ENCODE data around the gene RAB5IF. TPM values are rescaled to one million over a fixed set of nuclear protein-coding genes. Genes with fewer than 3 reads are reported as not detected.

The RAB5IF gene
- total and polyA plus RNA-seq, 2 donors from 2014 or later, result 71.0 to 110 TPM

DNA sequence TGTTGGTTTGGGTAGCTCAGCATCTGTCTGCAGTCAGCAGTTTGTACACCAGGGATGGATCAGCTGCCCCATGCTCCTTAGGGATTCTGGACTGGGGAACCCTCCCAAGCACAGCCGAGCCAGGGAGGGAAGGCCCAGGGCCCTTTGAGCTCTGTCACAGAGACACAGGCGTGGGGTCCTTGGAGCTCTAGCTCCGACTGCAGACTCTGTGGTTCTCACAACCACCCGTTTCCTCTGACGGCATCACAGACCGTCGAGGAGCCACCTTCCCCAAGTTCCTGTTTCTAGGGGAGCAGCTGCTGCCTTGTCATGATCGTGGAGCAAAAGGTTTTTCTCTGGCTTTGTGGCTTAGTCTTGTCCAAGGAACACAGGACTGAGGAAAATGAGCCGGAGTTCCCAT, 40.4 kb downstream of the RAB5IF start, which contains the start of gene SLA2:
SLA2 (minus strand) TSS at position 199 of the 400 bp plus-strand sequence. CDS start 4,861 bp downstream, outside the sequence.
- Histone ChIP-seq H3K4me3 (ENCODE audit: low read length in 3 of 3) (no peak within 1 kb of the TSS), H3K27ac (ENCODE audit: low read depth in 2 of 2, low read length in 2 of 2) (no peak within 1 kb of the TSS), H3K36me3 (ENCODE audit: control insufficient read depth in 2 of 3, insufficient read depth in 3 of 3, low read length in 3 of 3) (no peaks in the 10 kb centered on the region), H3K9ac (ENCODE audit: low read length in 3 of 3) (no peak within 1 kb of the TSS), H3K9me3 (ENCODE audit: control insufficient read depth in 2 of 3, insufficient read depth in 1 of 3, low read length in 3 of 3) (no peaks in the 10 kb centered on the region), H3K4me1 (ENCODE audit: control insufficient read depth in 2 of 3, insufficient read depth in 2 of 3, low read depth in 1 of 3, low read length in 3 of 3) (no peaks in the 10 kb centered on the region), H3K27me3 (ENCODE audit: control insufficient read depth, insufficient read depth, low read length) (no peaks in the 10 kb centered on the region)
- FAIRE-seq (no peak), DNase-seq (peak in 1 of 5 donors; percentile 2)
- TF ChIP-seq, protein P1, sequence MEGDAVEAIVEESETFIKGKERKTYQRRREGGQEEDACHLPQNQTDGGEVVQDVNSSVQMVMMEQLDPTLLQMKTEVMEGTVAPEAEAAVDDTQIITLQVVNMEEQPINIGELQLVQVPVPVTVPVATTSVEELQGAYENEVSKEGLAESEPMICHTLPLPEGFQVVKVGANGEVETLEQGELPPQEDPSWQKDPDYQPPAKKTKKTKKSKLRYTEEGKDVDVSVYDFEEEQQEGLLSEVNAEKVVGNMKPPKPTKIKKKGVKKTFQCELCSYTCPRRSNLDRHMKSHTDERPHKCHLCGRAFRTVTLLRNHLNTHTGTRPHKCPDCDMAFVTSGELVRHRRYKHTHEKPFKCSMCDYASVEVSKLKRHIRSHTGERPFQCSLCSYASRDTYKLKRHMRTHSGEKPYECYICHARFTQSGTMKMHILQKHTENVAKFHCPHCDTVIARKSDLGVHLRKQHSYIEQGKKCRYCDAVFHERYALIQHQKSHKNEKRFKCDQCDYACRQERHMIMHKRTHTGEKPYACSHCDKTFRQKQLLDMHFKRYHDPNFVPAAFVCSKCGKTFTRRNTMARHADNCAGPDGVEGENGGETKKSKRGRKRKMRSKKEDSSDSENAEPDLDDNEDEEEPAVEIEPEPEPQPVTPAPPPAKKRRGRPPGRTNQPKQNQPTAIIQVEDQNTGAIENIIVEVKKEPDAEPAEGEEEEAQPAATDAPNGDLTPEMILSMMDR (IDR thresholded peaks at IDR 0.05; ENCODE audit: borderline replicate concordance, extremely low read depth, insufficient read depth), result no peak
- intact Hi-C loops (cut with DNase I), result no loop called here

DNA sequence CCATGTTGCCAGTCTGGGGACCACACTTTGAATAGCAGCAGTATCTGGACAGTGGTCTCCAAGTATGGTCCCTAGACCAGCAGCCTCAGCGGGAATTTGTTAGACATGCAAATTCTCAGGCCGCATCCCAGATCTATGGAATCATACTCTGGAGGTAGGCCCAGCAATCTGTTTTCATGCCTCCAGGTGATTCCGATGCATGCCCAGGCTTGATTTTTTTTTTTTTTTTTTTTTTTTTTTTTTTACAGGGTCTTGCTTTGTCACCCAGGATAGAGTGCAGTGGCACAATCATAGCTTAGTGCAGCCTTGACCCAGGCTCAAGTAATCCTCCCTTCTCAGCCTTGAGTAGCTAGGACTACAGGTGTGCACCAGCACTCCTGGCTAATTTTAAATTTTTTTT, 41.1 kb downstream of the RAB5IF start:
- H3K27ac ChIP-seq (ENCODE audit: low read depth in 2 of 2, low read length in 2 of 2), result no peak overlapping the region
- no peaks in the 10 kb centered on the region for H3K4me1 ChIP-seq (ENCODE audit: control insufficient read depth in 2 of 3, insufficient read depth in 2 of 3, low read depth in 1 of 3, low read length in 3 of 3)
- FAIRE-seq (no peak), DNase-seq (no peak)
- H3K36me3 ChIP-seq (ENCODE audit: control insufficient read depth in 2 of 3, insufficient read depth in 3 of 3, low read length in 3 of 3), result no peaks in the 10 kb centered on the region
- intact Hi-C loops (cut with DNase I), result no loop called here
- no peak overlapping the region for H3K9ac ChIP-seq (ENCODE audit: low read length in 3 of 3)
- no peaks in the 10 kb centered on the region for H3K9me3 ChIP-seq (ENCODE audit: control insufficient read depth in 2 of 3, insufficient read depth in 1 of 3, low read length in 3 of 3)
- TF ChIP-seq, protein P1 (IDR thresholded peaks at IDR 0.05; ENCODE audit: borderline replicate concordance, extremely low read depth, insufficient read depth), result no peak
- no peak overlapping the region for H3K4me3 ChIP-seq (ENCODE audit: low read length in 3 of 3)
- H3K27me3 ChIP-seq (ENCODE audit: control insufficient read depth, insufficient read depth, low read length), result no peaks in the 10 kb centered on the region

DNA sequence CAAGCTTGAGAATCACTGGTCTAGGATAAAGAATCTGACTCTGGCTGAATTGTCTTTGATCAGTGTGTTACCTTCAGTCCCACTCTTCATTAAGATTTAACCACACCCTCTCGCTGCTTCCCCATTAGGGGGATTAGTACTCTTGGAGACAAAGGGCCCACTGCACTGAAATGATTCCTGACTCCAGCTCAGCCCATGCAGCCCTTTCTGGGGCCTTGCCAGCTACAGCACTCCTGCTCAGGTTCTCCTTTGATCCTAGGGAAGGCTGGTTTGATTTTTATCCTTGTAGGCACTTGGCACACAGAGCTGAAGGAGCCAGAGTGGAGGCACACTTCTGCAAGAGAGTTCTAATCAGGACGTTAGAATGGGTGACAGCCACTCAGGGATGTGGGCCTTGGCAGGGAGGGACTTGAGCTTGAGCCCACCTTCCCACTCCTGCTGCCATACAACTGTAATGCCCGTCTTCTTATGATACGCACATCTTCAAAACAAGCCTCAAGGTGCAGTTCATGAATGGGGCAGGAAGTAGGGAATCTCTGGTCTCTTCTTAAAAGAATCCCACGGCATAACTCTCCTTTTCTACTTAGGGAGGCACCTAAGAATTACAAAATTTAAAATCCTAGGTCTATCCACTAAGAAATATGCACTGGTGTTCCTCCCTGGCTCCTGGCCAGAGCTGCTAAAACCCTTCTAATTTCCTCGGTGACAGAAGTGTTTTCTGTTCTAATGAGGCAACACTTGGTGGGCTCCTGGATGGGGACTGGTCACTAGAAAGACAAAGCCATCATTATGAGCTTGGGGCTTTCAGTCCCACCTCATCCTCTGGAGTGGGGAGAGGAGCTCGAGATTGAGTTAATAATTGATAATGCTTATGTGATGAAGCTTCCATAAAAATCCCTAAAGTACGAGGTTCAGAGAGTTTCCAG, 41.9 kb downstream of the RAB5IF start:
- intact Hi-C loops (cut with DNase I), result no loop called here
- Histone ChIP-seq H3K36me3 (ENCODE audit: control insufficient read depth in 2 of 3, insufficient read depth in 3 of 3, low read length in 3 of 3) (no peaks in the 10 kb centered on the region), H3K27me3 (ENCODE audit: control insufficient read depth, insufficient read depth, low read length) (no peaks in the 10 kb centered on the region), H3K9ac (ENCODE audit: low read length in 3 of 3) (no peak overlapping the region), H3K4me3 (ENCODE audit: low read length in 3 of 3) (no peak overlapping the region), H3K4me1 (ENCODE audit: control insufficient read depth in 2 of 3, insufficient read depth in 2 of 3, low read depth in 1 of 3, low read length in 3 of 3) (no peaks in the 10 kb centered on the region), H3K27ac (ENCODE audit: low read depth in 2 of 2, low read length in 2 of 2) (no peak overlapping the region), H3K9me3 (ENCODE audit: control insufficient read depth in 2 of 3, insufficient read depth in 1 of 3, low read length in 3 of 3) (no peaks in the 10 kb centered on the region)
- TF ChIP-seq, protein P1 (IDR thresholded peaks at IDR 0.05; ENCODE audit: borderline replicate concordance, extremely low read depth, insufficient read depth), result no peak
- DNase-seq, result no peak
- FAIRE-seq, result no peak

Data from kidney (tissue), 14 donors.